Esophagus muscularis mucosa (tissue), 4 donors: ENCODE measurements around the gene NAV2.

Experiments
- CTCF ChIP-seq, 3 experiments: fragments of 200-600 bp in 2 of 3; fragments of 450-650 bp in 1 of 3; sonication (generic) in 2 of 3; IDR thresholded peaks; one replicate each; pipeline ENCODE4 v1.5.1; 2017 to 2019; ENCODE audit warnings: antibody characterized with exemption in 3 of 3, mild to moderate bottlenecking in 2 of 3, moderate library complexity in 1 of 3
- EP300 ChIP-seq: sonication (generic); formaldehyde crosslinking; IDR thresholded peaks from one replicate; pipeline ENCODE4 v1.6.1; 2017; ENCODE audit warnings: antibody characterized with exemption
- POLR2A ChIP-seq: fragments of 450-650 bp; IDR thresholded peaks from one replicate; pipeline ENCODE4 v1.6.1; 2017; ENCODE audit warnings: antibody characterized with exemption, moderate library complexity, mild to moderate bottlenecking, low read depth
- POLR2AphosphoS5 ChIP-seq, 2 donors: sonication (generic); formaldehyde crosslinking; IDR thresholded peaks; one replicate each; pipeline ENCODE4 v1.6.1; 2017; ENCODE audit warnings: antibody characterized with exemption in 2 of 2

- TF ChIP-seq POLR2A (no peak), CTCF (IDR thresholded peaks at IDR 0.05) (no peak), EP300 (no peak), POLR2AphosphoS5 (IDR thresholded peaks at IDR 0.05) (no peak)
Observed at GRCh38 chr11:19940831-19941230, 228.2 kb downstream of the NAV2 start.
